Osteoblast (primary cell): ENCODE measurements around the gene RNF43. TPM values are rescaled to one million over a fixed set of nuclear protein-coding genes. Genes with fewer than 3 reads are reported as not detected.

Experiments
- DNase-seq: peaks from one replicate; pipeline ENCODE4 v3.0.0; 2011; ENCODE audit warnings: low spot score, mixed read lengths; ENCODE audit not compliant: insufficient read length; ENCODE audit errors: missing footprints
- H2AFZ ChIP-seq: 2 replicates; pipeline ENCODE4 v1.6.0; 2011; ENCODE audit warnings: mild to moderate bottlenecking, low read length
- H3K27ac ChIP-seq: 2 replicates; pipeline ENCODE4 v1.5.1; 2011; ENCODE audit warnings: mild to moderate bottlenecking, low read depth, low read length, moderate library complexity
- H3K27me3 ChIP-seq: 2 replicates; pipeline ENCODE4 v1.6.0; 2012; ENCODE audit warnings: mild to moderate bottlenecking, control low read depth, inconsistent platforms, low read length, moderate library complexity; ENCODE audit not compliant: insufficient read depth
- H3K36me3 ChIP-seq: 2 replicates; pipeline ENCODE4 v1.5.1; 2011; ENCODE audit warnings: mild to moderate bottlenecking, low read length, control low read depth, moderate library complexity; ENCODE audit not compliant: insufficient read depth
- H3K4me1 ChIP-seq: 2 replicates; pipeline ENCODE4 v1.5.1; 2011; ENCODE audit warnings: mild to moderate bottlenecking, low read length, control low read depth, moderate library complexity; ENCODE audit not compliant: insufficient read depth
- H3K4me2 ChIP-seq: 2 replicates; pipeline ENCODE4 v1.6.0; 2011; ENCODE audit warnings: mild to moderate bottlenecking, low read length; ENCODE audit not compliant: insufficient read depth
- H3K4me3 ChIP-seq: fragments of 200-600 bp; sonication (generic); 3 replicates; pipeline ENCODE4 v1.5.1; 2012; ENCODE audit warnings: mild to moderate bottlenecking, low read length, inconsistent platforms; ENCODE audit not compliant: insufficient read depth
- H3K79me2 ChIP-seq: 2 replicates; pipeline ENCODE4 v1.6.0; 2012; ENCODE audit warnings: mild to moderate bottlenecking, low read length, control low read depth, inconsistent platforms; ENCODE audit not compliant: insufficient read depth
- H3K9me3 ChIP-seq: 2 replicates; pipeline ENCODE4 v1.5.1; 2011; ENCODE audit warnings: low read depth, low read length, control low read depth
- H4K20me1 ChIP-seq: 2 replicates; pipeline ENCODE4 v1.6.0; 2012; ENCODE audit warnings: mild to moderate bottlenecking, low read length, control low read depth; ENCODE audit not compliant: insufficient read depth
- CTCF ChIP-seq: IDR thresholded peaks from 2 replicates; pipeline ENCODE4 v1.5.1; 2011; ENCODE audit warnings: mild to moderate bottlenecking, low read depth, low read length, moderate library complexity; ENCODE audit errors: extremely low read depth
- total RNA-seq: library from RNA; depleted of rRNA; stranded (reverse); fragments of >200 nt; gene quantifications from 2 replicates; pipeline ENCODE4 v1.2.3, GENCODE V29; 2012

RNF43 gene
- total RNA-seq, 1 donor: under 0.01 TPM

GRCh38 chr17:58377093-58377601, 40.2 kb downstream of the RNF43 start:
- Histone ChIP-seq H3K4me2 (no peak overlapping the region), H4K20me1 (no peaks in the 10 kb centered on the region), H2AFZ (no peak overlapping the region), H3K36me3 (no peaks in the 10 kb centered on the region), H3K4me1 (no peaks in the 10 kb centered on the region), H3K4me3 (no peak overlapping the region), H3K79me2 (no peaks in the 10 kb centered on the region), H3K9me3 (no peaks in the 10 kb centered on the region), H3K27ac (no peak overlapping the region), H3K27me3 (no peaks in the 10 kb centered on the region)
- no peak for TF ChIP-seq CTCF
- no peak for DNase-seq

- no peaks in the 10 kb centered on the region for H3K9me3 ChIP-seq
- no peak overlapping the region for H3K4me2 ChIP-seq
- no peaks in the 10 kb centered on the region for H3K79me2 ChIP-seq
- no peaks in the 10 kb centered on the region for H4K20me1 ChIP-seq
- no peaks in the 10 kb centered on the region for H3K36me3 ChIP-seq
- no peaks in the 10 kb centered on the region for H3K27me3 ChIP-seq
- no peak for DNase-seq
- H2AFZ ChIP-seq: no peak overlapping the region
- H3K27ac ChIP-seq: no peak overlapping the region
- no peak overlapping the region for H3K4me3 ChIP-seq
- TF ChIP-seq CTCF: no peak
- H3K4me1 ChIP-seq: no peaks in the 10 kb centered on the region
Measured at GRCh38 chr17:58376472-58377000, 40.8 kb downstream of the RNF43 start.

- Histone ChIP-seq H3K9me3 (no peaks in the 10 kb centered on the region), H3K36me3 (no peaks in the 10 kb centered on the region), H3K4me2 (no peak overlapping the region), H2AFZ (no peak overlapping the region), H3K4me3 (no peak overlapping the region), H4K20me1 (no peaks in the 10 kb centered on the region), H3K27ac (no peak overlapping the region), H3K27me3 (no peaks in the 10 kb centered on the region), H3K4me1 (no peaks in the 10 kb centered on the region), H3K79me2 (no peaks in the 10 kb centered on the region)
- no peak for DNase-seq
- no peak for TF ChIP-seq CTCF
Measured at GRCh38 chr17:58375811-58376210, 41.5 kb downstream of the RNF43 start.

GRCh38 chr17:58375256-58375655, 42.1 kb downstream of the RNF43 start:
- H3K4me2 ChIP-seq: no peak overlapping the region
- H2AFZ ChIP-seq: no peak overlapping the region
- no peaks in the 10 kb centered on the region for H3K36me3 ChIP-seq
- no peak overlapping the region for H3K27ac ChIP-seq
- no peaks in the 10 kb centered on the region for H4K20me1 ChIP-seq
- no peaks in the 10 kb centered on the region for H3K27me3 ChIP-seq
- H3K9me3 ChIP-seq: no peaks in the 10 kb centered on the region
- no peaks in the 10 kb centered on the region for H3K79me2 ChIP-seq
- TF ChIP-seq CTCF: no peak
- DNase-seq: no peak
- no peaks in the 10 kb centered on the region for H3K4me1 ChIP-seq
- no peak overlapping the region for H3K4me3 ChIP-seq
